Lung (tissue), 12 donors: ENCODE results near the gene POLL. TPM values are rescaled to one million over a fixed set of nuclear protein-coding genes. Genes with fewer than 3 reads are reported as not detected.

Experiments used
- ATAC-seq: fragments of 200-7000 bp; cut with Tn5 transposase; one replicate; pipeline ENCODE4 v1.9.1; 2020; ENCODE audit warnings: moderate number of reproducible peaks; ENCODE audit not compliant: insufficient read depth, low FRiP score
- DNase-seq, 3 donors: peaks; one replicate each; pipeline ENCODE4 v3.0.0-alpha.2; 2013 to 2017
- H3K27ac ChIP-seq, 2 donors: one replicate each; pipeline ENCODE4 v1.5.1; 2013; ENCODE audit warnings: mild to moderate bottlenecking in 2 of 2, moderate library complexity in 2 of 2, control low read depth in 1 of 2, inconsistent platforms in 1 of 2, low read depth in 1 of 2, low read length in 1 of 2
- H3K27me3 ChIP-seq, 3 donors: one replicate each; pipeline ENCODE4 v1.5.1; 2013; ENCODE audit warnings: low read length in 2 of 3; ENCODE audit not compliant: control insufficient read depth in 3 of 3, insufficient read depth in 3 of 3
- H3K36me3 ChIP-seq, 4 donors: one replicate each; pipeline ENCODE4 v1.5.1; 2013; ENCODE audit warnings: low read length in 4 of 4, mild to moderate bottlenecking in 1 of 4, moderate library complexity in 1 of 4; ENCODE audit not compliant: control insufficient read depth in 4 of 4, insufficient read depth in 4 of 4
- H3K4me1 ChIP-seq, 5 donors: one replicate each; pipeline ENCODE4 v1.5.1; 2013; ENCODE audit warnings: low read length in 5 of 5, mild to moderate bottlenecking in 2 of 5, moderate library complexity in 1 of 5; ENCODE audit not compliant: control insufficient read depth in 5 of 5, insufficient read depth in 5 of 5
- H3K4me3 ChIP-seq: one replicate; pipeline ENCODE4 v1.5.1; 2013; ENCODE audit warnings: mild to moderate bottlenecking, control low read depth, moderate library complexity
- H3K9ac ChIP-seq, 2 donors: one replicate each; pipeline ENCODE4 v1.5.1; 2013; ENCODE audit warnings: low read length in 2 of 2, control low read depth in 1 of 2; ENCODE audit not compliant: insufficient read depth in 1 of 2
- H3K9me3 ChIP-seq, 4 donors: one replicate each; pipeline ENCODE4 v1.5.1; 2013; ENCODE audit warnings: low read length in 3 of 4, mild to moderate bottlenecking in 1 of 4, moderate library complexity in 1 of 4; ENCODE audit not compliant: control insufficient read depth in 4 of 4, insufficient read depth in 3 of 4
- WGBS, 2 donors: extraction: QIAGEN DNeasy Blood & Tissue Kit; methylation state at CpG; one replicate each; pipeline ENCODE4 v1.1.7; 2013; 5-methylcytosine and 5-hydroxymethylcytosine counted together
- polyA plus RNA-seq, 2 donors: library from polyadenylated mRNA; stranded (reverse); fragments of 200-250 nt; gene quantifications; one replicate each; pipeline ENCODE4 v1.2.1, GENCODE V29; 2013
- total RNA-seq, 2 donors: library from RNA; depleted of rRNA in 1 of 2; stranded (reverse); fragments of >200 nt in 1 of 2; gene quantifications; one replicate each; pipeline ENCODE4 v1.2.1, GENCODE V29; 2014 to 2021
- TF ChIP-seq, protein P1 (sequence below): IDR thresholded peaks from 2 replicates; pipeline ENCODE4 v1.5.1; 2012; ENCODE audit warnings: mild to moderate bottlenecking; ENCODE audit errors: control extremely low read depth, extremely low read depth
- donor health status: control.
- donor health status: control.
- donor health status: Bipolar disorder and iron deficiency.
- donor health status: healthy.
- donor health status: DM: yes; HTN: yes; CAD: no.

POLL gene
- total and polyA plus RNA-seq, 4 donors, result 16.6 to 26.9 (median 25.0) TPM

DNA sequence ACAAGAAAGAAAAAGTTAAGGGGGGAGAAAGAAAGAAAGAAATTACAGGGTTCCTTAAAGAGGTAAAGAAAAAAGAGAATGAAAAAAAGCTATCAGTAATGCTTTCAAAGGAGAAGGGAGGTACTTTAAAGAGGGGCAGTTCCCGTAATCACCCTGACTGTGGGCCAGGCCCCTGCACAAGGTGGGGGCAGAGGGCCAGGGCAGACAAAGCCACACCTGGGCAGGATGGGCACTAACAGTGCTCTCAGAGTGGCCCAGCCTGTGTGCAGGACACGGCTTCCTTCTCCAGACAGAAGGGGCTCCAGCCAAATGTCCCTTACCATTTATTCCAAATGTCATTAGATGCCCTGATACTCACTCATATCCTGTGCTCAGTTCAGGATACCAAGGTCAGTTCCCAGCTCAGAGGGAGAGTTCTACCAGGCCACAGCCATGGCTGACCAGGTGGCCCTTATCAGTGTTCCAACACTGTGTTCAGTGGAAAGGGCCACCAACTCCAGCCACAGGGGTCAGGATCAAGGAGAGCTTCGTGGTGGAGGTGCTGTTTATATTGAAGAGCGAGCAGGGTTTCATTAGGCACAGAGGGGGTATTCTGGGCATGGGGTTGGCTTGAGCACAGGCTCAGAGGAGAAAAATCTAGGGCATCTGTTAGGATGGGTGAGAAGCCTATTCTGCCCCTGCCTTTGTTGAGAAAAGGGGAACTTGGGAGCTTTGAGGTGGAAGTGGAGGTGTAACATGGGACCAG is 29.9 kb upstream of the POLL start:
- ATAC-seq (no peak), DNase-seq (no peak)
- TF ChIP-seq, protein P1, sequence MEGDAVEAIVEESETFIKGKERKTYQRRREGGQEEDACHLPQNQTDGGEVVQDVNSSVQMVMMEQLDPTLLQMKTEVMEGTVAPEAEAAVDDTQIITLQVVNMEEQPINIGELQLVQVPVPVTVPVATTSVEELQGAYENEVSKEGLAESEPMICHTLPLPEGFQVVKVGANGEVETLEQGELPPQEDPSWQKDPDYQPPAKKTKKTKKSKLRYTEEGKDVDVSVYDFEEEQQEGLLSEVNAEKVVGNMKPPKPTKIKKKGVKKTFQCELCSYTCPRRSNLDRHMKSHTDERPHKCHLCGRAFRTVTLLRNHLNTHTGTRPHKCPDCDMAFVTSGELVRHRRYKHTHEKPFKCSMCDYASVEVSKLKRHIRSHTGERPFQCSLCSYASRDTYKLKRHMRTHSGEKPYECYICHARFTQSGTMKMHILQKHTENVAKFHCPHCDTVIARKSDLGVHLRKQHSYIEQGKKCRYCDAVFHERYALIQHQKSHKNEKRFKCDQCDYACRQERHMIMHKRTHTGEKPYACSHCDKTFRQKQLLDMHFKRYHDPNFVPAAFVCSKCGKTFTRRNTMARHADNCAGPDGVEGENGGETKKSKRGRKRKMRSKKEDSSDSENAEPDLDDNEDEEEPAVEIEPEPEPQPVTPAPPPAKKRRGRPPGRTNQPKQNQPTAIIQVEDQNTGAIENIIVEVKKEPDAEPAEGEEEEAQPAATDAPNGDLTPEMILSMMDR, result no peak
- Histone ChIP-seq H3K9me3 (no peaks in the 10 kb centered on the region), H3K4me1 (peaks cover 0 to 4% (median 0%) of the 10 kb centered on the region in 5 donors), H3K4me3 (no peak overlapping the region), H3K36me3 (peaks cover 0 to 31% (median 3%) of the 10 kb centered on the region in 4 donors), H3K27ac (no peak overlapping the region), H3K27me3 (no peaks in the 10 kb centered on the region), H3K9ac (no peak overlapping the region)
- 77 to 83% methylated on average over 4 of the region's 4 CpGs for WGBS, 2 donors

DNA sequence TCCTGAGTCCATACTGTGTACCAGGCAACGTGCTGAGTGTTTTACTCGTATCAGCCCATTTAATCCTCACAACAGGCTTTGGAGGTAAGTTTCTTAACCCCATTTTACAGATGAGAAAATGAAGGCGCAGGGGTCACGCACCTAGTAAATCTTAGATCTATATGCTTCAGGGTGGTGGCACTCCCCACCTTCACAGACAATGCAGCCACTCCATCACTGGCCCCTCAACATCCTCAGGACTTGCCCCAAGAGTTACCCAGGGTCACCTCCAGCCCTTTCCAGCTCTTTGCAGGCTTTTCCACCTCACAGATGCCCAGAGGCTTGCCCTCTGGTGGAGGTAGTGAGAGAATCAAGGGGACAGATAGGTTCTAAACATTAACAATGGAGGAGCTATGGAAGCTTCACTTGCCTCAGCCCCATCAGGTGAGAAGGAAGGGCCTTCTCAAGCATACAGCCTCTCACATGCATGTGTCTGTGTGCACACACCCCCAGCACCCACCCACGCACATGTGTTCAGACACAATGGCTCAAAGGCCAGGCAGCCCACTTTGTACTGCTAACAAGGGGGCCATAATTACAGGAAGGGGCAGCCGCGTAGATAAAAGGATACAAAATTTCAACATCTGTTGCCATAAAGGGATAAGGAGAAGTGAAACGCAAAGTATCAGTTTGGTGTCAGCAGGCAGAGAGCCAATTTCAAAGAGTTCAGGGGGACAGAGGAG is 29.2 kb upstream of the POLL start:
- H3K4me1 ChIP-seq, result peaks cover 0 to 4% (median 0%) of the 10 kb centered on the region in 5 donors
- no peak overlapping the region for H3K9ac ChIP-seq
- no peaks in the 10 kb centered on the region for H3K9me3 ChIP-seq
- H3K36me3 ChIP-seq, result peaks cover 0 to 32% (median 3%) of the 10 kb centered on the region in 4 donors
- H3K27ac ChIP-seq, result no peak overlapping the region
- no peaks in the 10 kb centered on the region for H3K27me3 ChIP-seq
- TF ChIP-seq, protein P1, result no peak
- no peak for ATAC-seq
- H3K4me3 ChIP-seq, result no peak overlapping the region
- no peak for DNase-seq
- 63 to 77% methylated on average over 8 of the region's 8 CpGs for WGBS, 2 donors

DNA sequence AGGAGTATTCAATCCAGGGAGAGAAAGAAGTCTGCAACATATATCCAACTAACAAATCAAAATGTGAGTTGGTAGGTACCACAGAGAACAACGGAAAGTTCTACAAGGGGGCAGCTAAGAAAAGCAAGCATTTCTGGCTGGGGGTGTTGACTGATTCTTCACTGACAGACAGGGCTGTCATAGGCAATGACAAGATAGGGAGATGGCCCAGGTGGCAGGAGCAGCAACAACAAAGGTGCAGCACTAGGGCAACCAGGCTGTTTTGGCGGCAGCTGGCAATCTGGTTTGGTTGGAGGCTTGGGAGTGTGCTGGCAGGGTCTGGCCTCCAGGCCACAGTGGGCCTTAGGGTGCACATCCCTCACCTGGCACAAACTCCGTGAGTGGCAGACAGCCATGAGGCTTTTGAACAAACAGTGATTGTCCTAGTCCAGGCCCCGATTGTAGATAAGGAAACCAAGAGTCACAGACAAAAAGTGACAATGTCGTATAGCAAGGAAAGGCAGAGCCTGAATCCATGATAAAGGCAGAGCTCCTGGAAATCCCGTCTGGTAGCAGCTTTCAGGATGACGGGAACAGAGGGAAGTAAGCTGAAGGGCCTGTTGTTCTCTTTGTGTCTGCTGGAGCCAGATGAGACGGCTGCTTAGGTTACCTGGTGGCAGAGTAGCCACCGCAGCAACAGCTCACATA is 28.5 kb upstream of the POLL start:
- H3K27me3 ChIP-seq, result no peaks in the 10 kb centered on the region
- no peak overlapping the region for H3K4me3 ChIP-seq
- DNase-seq, result no peak
- no peak for ATAC-seq
- H3K9ac ChIP-seq, result no peak overlapping the region
- no peak overlapping the region for H3K27ac ChIP-seq
- H3K4me1 ChIP-seq, result peaks cover 0 to 4% (median 0%) of the 10 kb centered on the region in 5 donors
- H3K9me3 ChIP-seq, result no peaks in the 10 kb centered on the region
- peaks cover 0 to 39% (median 6%) of the 10 kb centered on the region in 4 donors for H3K36me3 ChIP-seq
- TF ChIP-seq, protein P1, result no peak
- 89% methylated on average over 9 of the region's 9 CpGs for WGBS, 2 donors
